ENCODE measurements around the gene IL18. TPM values are rescaled to one million over a fixed set of nuclear protein-coding genes. Genes with fewer than 3 reads are reported as not detected.

The IL18 gene
- total and polyA plus RNA-seq, 12 donors, result 0.28 to 5.7 (median 1.2) TPM

- ATAC-seq (no peak), DNase-seq (no peak)
- H3K27ac ChIP-seq, result no peak overlapping the region
- H3K4me3 ChIP-seq, result no peak overlapping the region
- 94 to 95% methylated on average over 5 of the region's 5 CpGs for WGBS, 2 donors
- H3K36me3 ChIP-seq, result peaks cover 0 to 9% (median 0%) of the 10 kb centered on the region in 9 donors
- no peaks in the 10 kb centered on the region for H3K27me3 ChIP-seq
- no peaks in the 10 kb centered on the region for H3K9me3 ChIP-seq
- H3K4me1 ChIP-seq, result peaks cover 0 to 13% (median 0%) of the 10 kb centered on the region in 9 donors
- TF ChIP-seq CTCF (IDR thresholded peaks at IDR 0.05), result no peak
- intact Hi-C loops (cut with DNase I), result no loop called here
Measured at GRCh38 chr11:112121981-112122615, 41.8 kb downstream of the IL18 start.

- intact Hi-C loops (cut with DNase I), result loop anchor here in 3 of 10 donors (5.0 to 10.0 kb wide), 5 partner anchors 39 to 159 kb away; partner anchors contain the start of gene BCO2 (in 2 of the 3)
- H3K9me3 ChIP-seq, result no peaks in the 10 kb centered on the region
- DNase-seq (no peak), ATAC-seq (no peak)
- no peak overlapping the region for H3K27ac ChIP-seq
- H3K27me3 ChIP-seq, result no peaks in the 10 kb centered on the region
- WGBS, 2 donors, result 93 to 98% methylated on average over 2 of the region's 2 CpGs
- no peak overlapping the region for H3K4me3 ChIP-seq
- H3K4me1 ChIP-seq, result peaks cover 0 to 13% (median 0%) of the 10 kb centered on the region in 9 donors
- peaks cover 0 to 9% (median 0%) of the 10 kb centered on the region in 9 donors for H3K36me3 ChIP-seq
- TF ChIP-seq CTCF (IDR thresholded peaks at IDR 0.05), result no peak
Measured at GRCh38 chr11:112118176-112118575, 45.7 kb downstream of the IL18 start.

- no peaks in the 10 kb centered on the region for H3K27me3 ChIP-seq
- H3K27ac ChIP-seq, result no peak overlapping the region
- WGBS, 2 donors, result 78 to 79% methylated on average over 5 of the region's 5 CpGs
- peaks cover 0 to 6% (median 0%) of the 10 kb centered on the region in 11 donors for H3K9me3 ChIP-seq
- peaks cover 0 to 12% (median 0%) of the 10 kb centered on the region in 9 donors for H3K4me1 ChIP-seq
- H3K36me3 ChIP-seq, result peaks cover 0 to 9% (median 0%) of the 10 kb centered on the region in 9 donors
- no peak overlapping the region for H3K4me3 ChIP-seq
- intact Hi-C loops (cut with DNase I), result loop anchor here in 4 of 10 donors (2.0 to 10.0 kb wide), 6 partner anchors 42 to 165 kb away; partner anchors contain the start of gene BCO2 (in 2 of the 4)
- DNase-seq (no peak), ATAC-seq (no peak)
- no peak for TF ChIP-seq CTCF (IDR thresholded peaks at IDR 0.05)
Measured at GRCh38 chr11:112115386-112115785, 48.5 kb downstream of the IL18 start.

- H3K9me3 ChIP-seq, result peaks cover 0 to 7% (median 0%) of the 10 kb centered on the region in 11 donors
- intact Hi-C loops (cut with DNase I), result loop anchor here in 7 of 10 donors (1.0 to 10.0 kb wide), 7 partner anchors 32 to 168 kb away; partner anchors contain the start of gene BCO2 (in 2 of the 7)
- 89 to 94% methylated on average over 2 of the region's 2 CpGs for WGBS, 2 donors
- no peak for DNase-seq
- H3K27ac ChIP-seq, result no peak overlapping the region
- H3K36me3 ChIP-seq, result peaks cover 0 to 7% (median 0%) of the 10 kb centered on the region in 9 donors
- no peak for TF ChIP-seq CTCF (IDR thresholded peaks at IDR 0.05)
- H3K4me3 ChIP-seq, result no peak overlapping the region
- H3K4me1 ChIP-seq, result peaks cover 0 to 6% (median 0%) of the 10 kb centered on the region in 9 donors
- ATAC-seq, result no peak
- no peaks in the 10 kb centered on the region for H3K27me3 ChIP-seq
Measured at GRCh38 chr11:112114460-112114859, 49.4 kb downstream of the IL18 start.
